HEK293 (cell line): ENCODE results near the gene TMEM158.

Experiments
- CTCF ChIA-PET: fragments of 350-600 bp; formaldehyde crosslinking; extraction: SDS; loops from one replicate; lab custom pipeline; 2021; ENCODE audit warnings: antibody characterized with exemption; lab: Yijun Ruan, JAX
- POLR2A ChIA-PET: fragments of 300-600 bp; formaldehyde crosslinking; extraction: SDS; loops from one replicate; lab custom pipeline; 2020; ENCODE audit warnings: antibody characterized with exemption, inconsistent platforms; lab: Yijun Ruan, JAX
- H3K27ac ChIP-seq: fragments of 200-500 bp; sonication (Bioruptor generic); 2 replicates; pipeline ENCODE4 v1.5.1; 2014; ENCODE audit warnings: low read depth, low read length, control low read depth, inconsistent platforms; ENCODE audit errors: extremely low read depth
- H3K36me3 ChIP-seq, 2 experiments: fragments of 200-500 bp in 1 of 2; sonication (Bioruptor generic) in 1 of 2; 1 replicate in 1 of 2; 2 replicates in 1 of 2; pipeline ENCODE4 v1.5.1; 2014 to 2017; ENCODE audit warnings: inconsistent platforms in 2 of 2, low read length in 2 of 2; ENCODE audit not compliant: control insufficient read depth in 2 of 2, insufficient read depth in 1 of 2
- H3K4me1 ChIP-seq: fragments of 200-500 bp; sonication (Bioruptor generic); 2 replicates; pipeline ENCODE4 v1.5.1; 2014; ENCODE audit warnings: mild to moderate bottlenecking, low read length, inconsistent platforms; ENCODE audit not compliant: control insufficient read depth, insufficient read depth
- H3K4me3 ChIP-seq: 2 replicates; pipeline ENCODE4 v1.5.1; 2011; ENCODE audit warnings: low read depth, mild to moderate bottlenecking, control low read depth, low read length, moderate library complexity
- H3K9me3 ChIP-seq: fragments of 200-500 bp; sonication (Bioruptor generic); 2 replicates; pipeline ENCODE4 v1.5.1; 2014; ENCODE audit warnings: low read depth, low read length, inconsistent platforms; ENCODE audit not compliant: control insufficient read depth, insufficient read depth
- OSR2 ChIP-seq: fragments of 450-650 bp; formaldehyde crosslinking; IDR thresholded peaks from 2 replicates; pipeline ENCODE4 v1.5.1; 2016; ENCODE audit warnings: missing biosample characterization, missing genetic modification characterization
- OVOL3 ChIP-seq: fragments of 450-650 bp; formaldehyde crosslinking; IDR thresholded peaks from 2 replicates; pipeline ENCODE4 v1.5.1; 2016; ENCODE audit warnings: missing biosample characterization, missing genetic modification characterization
- PRDM2 ChIP-seq: fragments of 450-650 bp; formaldehyde crosslinking; IDR thresholded peaks from 2 replicates; pipeline ENCODE4 v1.5.1; 2016; ENCODE audit warnings: missing biosample characterization, missing genetic modification characterization, borderline replicate concordance
- TSHZ1 ChIP-seq: fragments of 450-650 bp; formaldehyde crosslinking; IDR thresholded peaks from 2 replicates; pipeline ENCODE4 v1.5.1; 2016; ENCODE audit warnings: missing biosample characterization, missing genetic modification characterization, borderline replicate concordance
- ZNF138 ChIP-seq: fragments of 450-650 bp; formaldehyde crosslinking; IDR thresholded peaks from 2 replicates; pipeline ENCODE4 v1.5.1; 2016; ENCODE audit warnings: missing biosample characterization, missing genetic modification characterization, borderline replicate concordance
- ZNF2 ChIP-seq: fragments of 450-650 bp; formaldehyde crosslinking; IDR thresholded peaks from 2 replicates; pipeline ENCODE4 v1.5.1; 2016; ENCODE audit warnings: missing biosample characterization, missing genetic modification characterization
- ZNF202 ChIP-seq: fragments of 450-650 bp; formaldehyde crosslinking; IDR thresholded peaks from 2 replicates; pipeline ENCODE4 v1.5.1; 2016; ENCODE audit warnings: missing biosample characterization, missing genetic modification characterization, borderline replicate concordance
- ZNF223 ChIP-seq: fragments of 450-650 bp; formaldehyde crosslinking; IDR thresholded peaks from 2 replicates; pipeline ENCODE4 v1.5.1; 2016; ENCODE audit warnings: missing biosample characterization, missing genetic modification characterization
- ZNF391 ChIP-seq: fragments of 450-650 bp; formaldehyde crosslinking; IDR thresholded peaks from 2 replicates; pipeline ENCODE4 v1.5.1; 2016; ENCODE audit warnings: low read depth, missing biosample characterization, missing genetic modification characterization, borderline replicate concordance
- ZNF473 ChIP-seq: fragments of 450-650 bp; formaldehyde crosslinking; IDR thresholded peaks from 2 replicates; pipeline ENCODE4 v1.5.1; 2017; ENCODE audit warnings: missing biosample characterization, missing genetic modification characterization
- ZNF585B ChIP-seq: fragments of 450-650 bp; formaldehyde crosslinking; IDR thresholded peaks from 2 replicates; pipeline ENCODE4 v1.5.1; 2016; ENCODE audit warnings: missing biosample characterization, missing genetic modification characterization
- ZNF670 ChIP-seq: fragments of 450-650 bp; formaldehyde crosslinking; IDR thresholded peaks from 2 replicates; pipeline ENCODE4 v1.5.1; 2016; ENCODE audit warnings: missing biosample characterization, missing genetic modification characterization, low read depth
- ZSCAN4 ChIP-seq: fragments of 450-650 bp; formaldehyde crosslinking; IDR thresholded peaks from 2 replicates; pipeline ENCODE4 v1.5.1; 2017; ENCODE audit warnings: missing biosample characterization, missing genetic modification characterization

TMEM158 gene

GRCh38 chr3:45253316-45253715 lies 27.2 kb upstream of the TMEM158 start:
- Histone ChIP-seq H3K9me3 (no peaks in the 10 kb centered on the region), H3K4me3 (no peak overlapping the region), H3K36me3 (no peaks in the 10 kb centered on the region), H3K27ac (no peak overlapping the region), H3K4me1 (no peaks in the 10 kb centered on the region)
- ChIA-PET POLR2A (no interaction called here), CTCF (interaction anchor here (0.6 to 0.7 kb wide), 2 partner anchors 254 to 1372 kb away, joined by 3 read pairs; no protein-coding TSS in a partner anchor)
- TF ChIP-seq ZNF202 (tag by site-specific recombination) (no peak), ZNF223 (tag by site-specific recombination) (no peak)
- TF ChIP-seq, all 188 proteins: peak for 0

GRCh38 chr3:45252826-45253225 lies 26.7 kb upstream of the TMEM158 start:
- ChIA-PET CTCF (interaction anchor here (0.6 to 0.8 kb wide), 3 partner anchors 212 to 1373 kb away, joined by 3 read pairs; no protein-coding TSS in a partner anchor), POLR2A (no interaction called here)
- Histone ChIP-seq H3K4me1 (no peaks in the 10 kb centered on the region), H3K27ac (no peak overlapping the region), H3K9me3 (no peaks in the 10 kb centered on the region), H3K36me3 (no peaks in the 10 kb centered on the region), H3K4me3 (no peak overlapping the region)
- TF ChIP-seq ZSCAN4 (tag by site-specific recombination) = no peak
- no peak for TF ChIP-seq PRDM2 (tag by site-specific recombination)
- TF ChIP-seq ZNF391 = no peak
- TF ChIP-seq TSHZ1 (tag by site-specific recombination) = no peak
- no peak for TF ChIP-seq ZNF670 (tag by site-specific recombination)
- TF ChIP-seq ZNF2 = no peak
- TF ChIP-seq OVOL3 = no peak
- no peak for TF ChIP-seq ZNF473 (tag by site-specific recombination)
- TF ChIP-seq ZNF585B (tag by site-specific recombination) = no peak
- no peak for TF ChIP-seq ZNF138 (tag by site-specific recombination)
- TF ChIP-seq OSR2 (tag by site-specific recombination) = no peak
